ENCODE measurements around the gene IMPDH1.

GRCh38 chr7:128344431-128344774 lies 65.4 kb downstream of the IMPDH1 start:
- TF ChIP-seq GATA2 (IDR thresholded peaks at IDR 0.05; ENCODE audit: low read depth, low read length) (no peak), GATA3 (IDR thresholded peaks at IDR 0.05; ENCODE audit: low read depth, low read length) (no peak)

All from SH-SY5Y (cell line).